Stimulated activated CD4-positive, alpha-beta T cell treated with anti-CD3 and anti-CD28 coated beads, TNF-alpha, amount 100 ng/mL, for 4 hours (primary cell): ENCODE data around the gene FAHD1.
"Not testable (repeated sequence)": the region's sequence is repeated elsewhere in the genome, so short reads cannot be mapped to it uniquely, and the experiment has no call there.

ENCODE experiments used
- DNase-seq, 3 experiments: peaks; one replicate each; pipeline ENCODE4 v3.0.0-alpha.2; 2020; ENCODE audit warnings: low read depth in 3 of 3

FAHD1 gene

DNA sequence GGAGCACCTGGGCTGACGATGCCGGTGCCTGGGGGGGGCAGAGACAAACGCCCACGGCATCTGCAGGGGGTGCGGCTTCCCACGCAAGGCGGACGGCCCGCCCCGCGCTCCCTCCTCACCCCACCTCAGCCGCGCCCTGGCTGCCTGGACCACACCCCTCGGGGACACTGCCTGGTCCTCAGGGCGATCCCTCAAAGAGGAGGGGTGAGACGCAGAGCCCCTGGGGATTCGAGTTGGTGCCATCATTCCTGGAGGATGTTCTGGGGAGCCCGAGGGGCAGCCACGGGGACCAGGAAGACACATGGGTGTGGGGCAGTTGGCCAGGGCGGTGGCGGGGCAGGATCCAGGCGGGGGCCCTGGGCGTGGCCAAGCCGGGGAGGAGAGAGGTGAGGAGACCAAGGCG, 37.4 kb upstream of the FAHD1 start:
- DNase-seq = no peak

DNA sequence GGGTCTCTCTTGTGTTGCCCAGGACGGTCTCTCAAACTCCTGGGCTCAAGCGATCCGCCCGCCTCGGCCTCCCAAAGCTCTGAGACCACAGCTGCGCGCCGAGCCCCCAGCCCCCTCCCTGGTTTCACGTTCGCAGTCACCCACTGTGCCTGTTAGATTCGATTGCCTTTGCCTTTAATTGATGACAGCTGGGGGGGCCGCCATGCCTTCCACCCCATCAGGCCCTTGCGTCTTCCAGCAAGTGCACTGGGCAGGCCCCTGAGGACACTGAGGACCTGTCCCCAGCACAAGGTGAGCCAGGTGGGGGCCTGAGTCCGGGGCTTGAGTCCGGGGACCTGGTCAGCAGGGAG, 36.8 kb upstream of the FAHD1 start:
- DNase-seq = no peak

DNA sequence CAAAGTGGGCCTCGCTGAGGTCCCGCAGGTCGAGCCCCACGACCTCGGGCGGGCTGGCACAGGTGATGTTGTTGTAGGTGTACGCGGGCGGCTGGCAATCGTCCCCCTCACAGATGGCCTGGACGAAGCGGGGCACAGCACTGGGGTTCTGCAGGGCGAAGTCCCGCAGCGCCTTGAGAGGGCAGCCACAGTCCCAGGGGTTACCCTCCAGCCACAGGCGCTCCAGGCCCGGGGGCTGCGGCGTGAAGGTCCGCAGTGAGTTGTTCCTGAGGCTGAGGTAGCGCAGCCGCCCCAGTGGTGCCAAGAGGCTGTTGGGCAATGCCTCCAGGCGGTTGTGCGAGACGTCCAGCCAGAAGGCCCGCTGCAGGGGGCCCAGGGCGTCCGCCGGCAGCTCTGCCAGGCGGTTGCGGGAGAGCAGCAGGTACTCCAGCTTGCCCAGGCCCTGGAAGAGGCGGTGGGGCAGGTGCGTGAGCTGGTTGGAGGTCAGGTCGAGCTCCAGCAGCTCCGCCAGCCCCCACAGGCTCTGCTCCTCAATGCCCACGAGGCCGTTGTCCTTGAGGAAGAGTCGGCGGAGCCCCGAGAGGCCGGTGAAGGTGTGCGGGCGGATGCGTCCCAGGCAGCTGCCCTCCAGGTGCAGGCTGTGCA, 36.3 kb upstream of the FAHD1 start:
- no peak for DNase-seq

DNA sequence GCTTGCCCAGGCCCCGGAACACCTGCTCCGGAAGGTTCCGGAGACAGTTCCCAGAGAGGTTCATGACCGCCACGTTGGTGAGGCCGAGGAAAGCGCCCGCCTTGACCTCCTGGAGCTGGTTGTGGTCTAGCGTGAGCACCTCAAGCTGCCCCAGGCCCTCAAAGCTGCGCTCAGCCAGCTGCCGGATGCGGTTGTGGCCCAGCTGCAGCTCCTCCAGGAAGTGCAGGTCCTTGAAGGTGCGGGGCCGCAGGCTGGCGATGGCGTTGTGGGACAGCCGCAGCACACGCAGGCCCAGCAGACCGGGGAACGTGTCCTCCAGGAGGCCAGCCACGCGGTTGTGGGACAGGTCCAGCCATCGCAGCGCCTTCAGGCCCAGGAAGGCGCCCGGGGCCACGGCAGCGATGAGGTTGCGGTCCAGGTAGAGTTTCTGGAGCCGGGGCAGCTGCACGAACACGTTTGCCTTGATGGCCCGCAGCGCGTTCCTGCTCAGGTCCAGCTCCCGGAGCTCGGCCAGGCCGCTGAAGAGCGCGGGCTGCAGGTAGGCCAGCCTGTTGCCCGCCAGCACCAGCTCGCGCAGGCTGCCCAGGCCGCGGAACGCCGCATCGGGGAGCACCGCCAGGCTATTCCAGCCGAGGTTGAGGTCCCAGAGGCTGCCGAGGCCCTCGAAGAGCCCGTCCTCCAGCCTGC, 35.6 kb upstream of the FAHD1 start:
- no peak for DNase-seq

DNA sequence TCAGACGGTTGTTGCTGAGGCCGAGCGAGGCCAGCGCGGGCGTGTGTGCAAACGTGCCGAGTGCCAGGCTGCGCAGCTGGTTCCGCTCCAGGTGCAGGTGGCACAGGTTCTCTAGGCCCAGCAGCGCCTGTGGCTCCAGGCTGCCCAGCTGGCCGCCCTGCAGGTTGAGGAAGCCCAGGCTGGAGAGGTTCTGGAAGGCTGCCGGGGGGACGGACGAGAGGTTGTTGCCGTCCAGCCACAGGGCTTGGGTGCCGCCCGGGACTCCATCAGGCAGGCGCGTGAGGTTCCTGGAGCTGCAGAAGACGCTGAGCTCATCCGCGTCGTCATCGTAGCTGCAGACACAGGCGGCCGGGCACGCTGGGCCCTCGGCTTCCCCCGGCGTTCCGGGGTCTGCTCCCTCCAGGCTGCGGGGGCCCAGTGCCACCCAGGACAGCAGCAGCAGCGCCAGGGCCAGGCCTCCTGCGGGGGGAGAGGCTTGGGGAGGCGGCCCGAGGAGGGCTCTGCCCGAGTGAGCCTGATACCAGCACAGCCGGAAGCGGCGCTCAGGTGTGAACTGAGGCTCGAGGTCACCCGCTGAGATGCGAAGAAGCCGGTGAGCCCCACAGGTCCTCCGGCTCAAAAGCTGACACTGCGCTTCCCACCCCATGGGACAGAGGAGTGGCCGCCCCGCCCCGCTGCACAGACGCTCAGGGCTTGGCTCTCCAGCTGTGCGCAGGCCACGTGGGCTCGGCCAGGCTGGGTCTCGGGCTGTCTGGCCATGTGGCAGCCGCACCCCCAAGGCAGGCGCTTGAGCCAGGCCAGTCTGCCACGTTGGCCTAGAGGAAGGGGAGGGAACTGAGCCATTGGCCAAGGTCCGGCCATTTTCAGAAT, 34.8 kb upstream of the FAHD1 start:
- DNase-seq = no peak

DNA sequence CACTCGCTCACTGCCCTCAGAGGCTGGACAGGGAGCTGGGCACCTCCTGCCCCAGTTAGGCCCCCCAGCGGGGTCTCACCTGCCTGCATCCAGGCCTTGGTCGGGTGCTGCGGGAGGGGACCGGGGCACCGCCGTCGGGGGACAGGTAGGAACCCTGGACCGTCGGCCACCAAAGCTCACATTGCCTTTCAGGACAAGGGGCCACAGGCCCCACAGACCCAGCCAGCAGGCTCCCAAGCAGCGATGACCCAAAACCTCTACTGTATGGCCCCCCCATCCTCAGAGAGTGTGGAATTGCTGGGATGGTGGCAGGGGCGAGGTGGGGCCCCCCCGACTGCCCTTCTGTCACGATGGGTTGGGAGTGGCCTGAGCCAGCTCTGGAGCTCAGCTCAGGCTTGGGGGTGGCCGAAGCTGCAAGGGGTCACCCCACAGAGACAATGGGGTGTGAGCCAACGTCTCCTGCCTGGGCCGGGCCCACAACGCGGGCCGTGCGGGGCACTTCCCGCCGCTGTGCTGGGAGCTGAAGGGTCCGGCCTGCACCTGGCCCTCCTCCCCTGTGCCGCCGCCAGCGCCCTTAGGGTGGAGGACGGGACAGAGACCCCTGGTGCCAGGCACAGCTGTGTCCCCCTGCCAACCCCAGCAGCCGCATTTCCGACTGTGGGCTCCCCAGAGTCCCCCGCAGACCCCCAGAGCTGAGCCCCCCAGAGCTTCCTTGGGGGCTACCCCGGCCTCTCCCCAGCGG, 34.0 kb upstream of the FAHD1 start:
- no peak for DNase-seq

DNA sequence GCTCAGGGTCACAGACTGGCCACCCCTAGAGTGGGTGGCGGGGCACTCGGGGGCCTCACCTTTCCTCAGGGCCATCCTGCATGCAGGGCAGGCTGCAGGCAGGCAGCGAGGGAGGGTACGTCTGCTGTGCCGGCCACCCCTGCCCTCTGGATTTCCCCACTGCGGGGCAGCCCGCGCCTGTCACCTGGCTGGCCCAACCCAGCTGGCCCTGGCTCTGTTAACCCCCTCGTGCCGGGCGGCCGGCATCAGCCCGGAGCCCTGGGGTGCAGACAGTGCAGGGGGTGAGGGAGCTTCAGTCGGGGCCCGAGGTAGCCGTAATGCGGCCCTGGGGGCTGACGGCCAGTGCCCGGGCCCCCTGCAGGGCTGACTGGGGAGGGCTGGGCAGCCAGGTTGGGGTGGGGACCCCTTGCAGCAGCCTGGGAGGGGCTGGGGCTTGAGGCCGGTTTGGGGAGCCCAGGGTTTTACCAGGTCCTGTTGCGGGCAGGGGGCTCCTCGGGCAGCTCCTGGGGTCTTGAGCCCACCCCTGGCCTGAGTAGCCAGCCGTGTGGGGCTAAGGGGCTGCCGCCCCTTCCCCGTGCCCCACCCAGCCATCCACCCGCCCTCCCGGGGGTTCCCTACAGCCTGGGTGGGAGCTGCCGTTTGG, 33.3 kb upstream of the FAHD1 start, which contains the start of gene IGFALS:
IGFALS (minus strand) TSS at position 128 of the 643 bp plus-strand sequence; CDS start at position 75, 53 bp downstream.
- no peak for DNase-seq

DNA sequence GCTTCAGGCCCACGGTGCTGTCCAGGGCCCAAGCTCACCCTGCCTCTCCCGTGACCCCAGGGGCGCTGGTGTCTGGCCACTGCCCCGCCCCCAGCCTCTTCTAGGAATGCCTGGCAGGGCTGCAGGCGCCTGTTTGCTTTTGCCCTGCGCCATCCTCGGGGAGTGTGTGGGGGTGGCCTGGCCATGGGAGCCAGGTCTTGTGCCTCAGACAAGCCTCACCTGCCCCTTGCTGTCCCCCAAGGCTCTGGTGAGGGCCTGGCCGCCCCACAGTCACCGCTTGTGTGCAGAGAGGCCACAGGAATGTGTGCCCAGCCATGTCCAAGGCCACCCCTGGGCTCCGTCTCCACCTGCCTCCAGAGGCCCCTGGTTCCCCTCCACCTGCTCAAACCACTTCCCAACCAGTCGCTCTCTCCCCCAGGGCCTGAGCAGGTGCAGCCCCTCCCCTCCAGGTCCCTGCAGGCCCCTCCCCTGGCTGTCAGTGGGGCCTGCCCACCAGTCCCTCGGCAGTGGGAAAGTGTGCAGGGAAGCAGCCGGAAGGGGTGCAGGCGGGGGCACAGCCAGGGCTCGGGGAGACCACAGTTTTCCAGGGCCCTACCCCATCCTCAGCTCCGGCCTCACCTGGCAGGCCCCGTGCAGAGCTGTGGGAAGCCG, 32.7 kb upstream of the FAHD1 start:
- DNase-seq = no peak

DNA sequence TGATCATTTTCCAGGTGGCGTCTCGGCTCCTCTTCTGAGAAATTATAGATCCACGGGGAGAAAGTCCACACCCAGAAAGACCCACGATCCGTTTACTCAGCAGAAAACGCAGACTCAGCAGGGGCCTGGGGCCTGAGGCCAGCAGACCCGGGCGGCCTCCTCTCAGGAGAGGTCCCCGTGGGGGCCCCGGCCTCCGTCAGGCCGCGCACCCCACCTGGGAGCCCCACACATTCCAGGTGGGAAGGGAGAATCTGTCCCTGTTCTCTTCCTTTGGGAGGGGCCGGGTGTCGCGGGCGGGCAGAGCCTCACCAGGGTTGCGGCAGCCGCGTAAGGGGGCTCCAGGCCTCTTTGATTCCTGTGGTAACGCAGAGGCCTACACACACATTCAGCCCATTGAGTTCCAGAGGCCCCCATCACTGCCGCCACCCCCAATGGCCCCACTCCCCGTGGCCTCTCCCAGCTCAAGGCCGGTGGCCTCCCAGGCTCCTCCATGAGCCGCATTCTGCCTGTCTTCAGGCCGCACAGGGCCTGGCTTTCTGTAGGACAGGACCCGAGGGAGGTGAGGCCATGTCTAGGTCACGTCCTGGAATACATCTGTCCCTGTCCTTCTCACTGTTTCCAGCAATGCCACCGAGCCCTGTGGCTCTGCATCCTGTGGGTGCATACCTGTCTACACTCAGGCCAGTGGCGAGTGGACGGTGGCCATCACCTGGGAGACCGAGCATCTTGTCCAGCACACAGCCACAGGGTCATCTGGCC, 31.9 kb upstream of the FAHD1 start:
- no peak for DNase-seq

DNA sequence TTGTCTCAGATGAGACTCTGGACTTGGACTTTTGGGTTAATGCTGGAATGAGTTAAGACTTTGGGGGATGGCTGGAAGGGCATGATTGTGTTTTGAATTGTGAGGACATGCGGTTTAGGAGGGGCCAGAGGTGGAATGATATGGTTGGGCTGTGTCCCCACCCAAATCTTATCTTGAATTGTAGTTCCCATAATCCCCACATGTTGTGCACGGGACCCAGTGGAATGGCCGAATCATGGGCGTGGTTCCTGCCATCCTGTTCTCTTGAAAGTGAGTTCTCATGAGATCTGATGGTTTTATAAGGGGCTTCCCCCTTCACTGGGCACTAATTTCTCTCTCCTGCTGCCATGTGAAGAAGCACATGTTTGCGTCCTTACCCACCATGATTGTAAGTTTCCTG, 27.7 kb upstream of the FAHD1 start:
- not testable (repeated sequence) for DNase-seq

DNA sequence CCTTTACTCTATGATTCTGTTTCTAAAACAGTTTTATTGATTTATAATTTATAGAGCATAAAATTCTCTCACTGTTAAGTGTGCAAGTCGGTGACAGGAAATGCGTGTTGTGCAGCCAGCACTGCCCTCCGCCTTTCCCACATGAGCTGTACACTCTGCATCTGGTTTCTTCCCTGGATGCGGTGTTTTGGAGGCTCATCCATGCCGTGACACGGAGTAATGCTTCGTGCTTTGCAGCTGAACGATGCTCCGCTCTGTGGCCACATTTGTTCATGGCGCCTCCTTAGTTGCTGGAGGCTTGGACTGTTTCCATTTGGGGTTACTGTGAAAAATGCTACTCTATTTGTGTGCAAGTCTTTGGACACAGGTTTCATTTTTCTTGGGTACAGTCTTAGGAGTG, 26.3 kb upstream of the FAHD1 start:
- DNase-seq = no peak

DNA sequence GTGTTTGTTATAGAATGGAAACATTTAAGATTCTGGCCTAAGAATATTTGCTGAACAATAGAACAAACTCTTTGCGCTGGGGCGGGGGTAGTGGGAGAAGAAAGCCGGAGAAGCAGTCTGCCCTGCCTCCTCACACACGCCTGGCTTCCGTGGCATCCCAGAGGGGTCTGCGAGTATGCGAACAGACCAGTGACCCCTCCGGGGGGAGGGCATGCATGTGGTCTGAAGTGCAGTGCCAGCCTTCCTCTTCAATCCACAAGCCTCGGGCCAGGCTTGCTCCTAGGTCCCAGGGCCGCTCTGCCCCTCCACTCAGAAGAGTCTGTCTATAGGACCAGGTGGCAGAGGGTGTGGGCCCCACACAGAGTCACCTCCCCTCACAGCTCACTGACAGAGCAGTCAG, 19.4 kb upstream of the FAHD1 start:
- no peak for DNase-seq

DNA sequence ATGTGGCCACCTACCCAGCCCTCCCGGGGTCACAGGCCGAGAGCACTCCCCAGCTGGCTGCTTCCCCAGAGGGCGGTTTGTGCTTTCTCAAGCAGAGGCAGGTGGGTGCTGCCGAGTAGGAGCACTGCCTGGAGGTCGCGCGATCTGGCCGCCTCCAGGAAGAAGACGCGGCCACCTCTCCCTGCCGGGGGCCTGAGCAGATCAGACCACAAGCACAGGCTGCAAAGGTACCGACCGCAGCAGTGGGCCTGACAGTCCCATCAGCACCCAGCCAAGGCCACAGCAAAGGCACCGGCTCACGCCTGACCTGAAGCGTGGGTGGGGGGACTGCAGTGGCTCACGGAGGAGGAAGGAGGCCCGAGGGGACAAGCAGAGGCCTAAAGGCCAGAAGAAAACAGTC, 18.3 kb upstream of the FAHD1 start:
- DNase-seq = no peak

DNA sequence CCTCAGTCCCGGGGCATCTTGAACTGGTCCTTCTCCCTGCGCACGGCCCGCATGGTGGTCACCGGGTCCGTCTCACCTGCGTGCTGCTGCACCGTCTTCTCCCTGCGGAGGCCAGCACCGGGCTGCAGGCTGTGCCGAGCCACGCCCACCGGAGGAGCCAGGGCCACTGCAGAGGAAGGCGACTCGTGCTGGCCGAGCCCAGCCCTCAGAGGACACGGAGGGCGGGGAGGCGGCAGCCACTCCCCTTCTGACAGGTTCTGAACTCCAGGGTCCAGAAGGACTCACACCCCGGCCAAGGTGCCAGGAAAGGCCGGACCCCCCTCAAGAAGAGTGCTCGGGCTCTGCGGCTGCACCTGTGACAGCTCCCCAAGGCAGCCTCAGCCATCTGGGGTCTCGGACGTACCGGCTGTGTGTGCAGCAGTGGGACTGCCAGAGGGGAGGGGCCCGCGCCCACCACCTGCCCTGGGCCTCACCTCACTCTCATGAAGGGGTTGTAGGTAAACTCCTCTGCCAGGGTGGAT, 17.7 kb upstream of the FAHD1 start:
- no peak for DNase-seq

DNA sequence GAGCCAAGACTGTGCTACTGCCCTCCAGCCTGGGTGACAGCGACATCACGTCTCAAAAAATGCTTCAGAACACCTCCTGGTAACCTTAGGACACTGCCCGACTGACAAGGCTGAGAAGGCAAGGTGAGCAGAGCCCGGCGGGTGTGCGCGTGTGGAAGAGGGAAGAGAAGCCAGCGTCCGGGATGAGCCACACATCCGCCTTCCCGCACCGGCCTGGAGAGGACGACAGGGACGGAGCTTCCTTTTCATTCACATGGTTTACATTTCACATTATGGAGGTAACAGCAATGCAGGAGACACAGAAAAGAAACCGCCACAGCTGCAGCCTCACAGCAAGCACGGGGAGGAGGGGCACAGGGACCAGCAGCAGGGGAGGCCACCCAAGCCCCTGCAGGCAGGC, 16.9 kb upstream of the FAHD1 start:
- no peak for DNase-seq

DNA sequence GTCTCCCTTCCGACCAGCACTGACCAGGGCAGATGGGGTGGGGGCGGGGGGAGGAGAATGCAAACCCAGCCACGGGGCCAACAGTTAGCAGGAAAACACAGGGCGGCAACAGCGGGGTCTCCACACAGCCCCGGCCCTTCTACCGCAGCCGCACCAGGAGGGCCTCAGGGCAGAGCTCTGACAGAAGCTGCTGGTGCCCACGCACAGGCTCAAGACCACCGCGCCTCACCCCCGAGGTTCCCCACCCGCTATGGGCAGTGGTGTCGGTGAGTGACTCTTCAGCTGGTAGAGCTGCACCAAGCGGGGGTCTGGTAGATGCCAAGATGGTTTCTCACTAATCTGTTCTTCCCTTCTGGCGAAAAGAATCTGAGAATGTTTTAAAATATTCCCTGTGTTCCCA, 16.5 kb upstream of the FAHD1 start:
- DNase-seq = no peak

DNA sequence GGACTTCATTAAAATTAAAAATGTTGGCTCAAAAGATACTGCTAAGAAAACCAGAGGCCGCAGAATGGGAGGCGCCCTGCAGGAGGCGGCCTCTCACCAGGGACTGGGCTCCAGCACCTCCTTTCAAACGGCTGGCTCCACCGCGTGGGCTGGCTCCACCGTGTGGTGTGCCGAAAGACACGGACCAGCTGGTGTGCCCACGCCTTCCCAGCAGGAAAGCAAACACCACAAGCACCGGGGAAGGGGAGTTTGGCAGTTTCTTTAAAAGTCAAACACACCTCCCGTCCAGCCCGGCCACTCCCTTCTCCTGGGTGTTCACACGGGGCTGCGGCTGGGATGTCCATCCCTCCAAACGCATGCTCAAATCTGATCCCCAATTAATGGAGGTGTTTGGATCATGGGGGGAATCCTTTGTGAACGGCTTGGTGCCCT, 14.3 kb upstream of the FAHD1 start:
- DNase-seq = peak; percentile 12 to 37 (median 36)

DNA sequence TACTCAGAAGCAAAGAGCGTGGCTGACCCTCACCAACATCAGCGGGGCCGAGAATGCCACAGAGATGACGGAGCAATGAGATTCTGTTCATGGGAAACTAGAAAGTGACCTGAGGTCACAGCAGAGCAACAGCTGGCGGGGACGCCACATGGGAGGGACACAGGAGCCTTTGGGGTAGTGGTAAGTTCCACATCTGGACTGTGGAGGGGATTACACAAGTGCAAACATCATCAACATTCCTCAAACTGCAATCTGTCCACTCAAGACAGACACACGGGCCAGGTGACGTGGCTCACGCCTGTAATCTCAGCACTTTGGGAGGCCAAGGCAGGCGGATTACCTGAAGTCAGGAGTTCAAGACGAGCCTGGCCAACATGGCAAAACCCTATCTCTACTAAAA, 11.5 kb upstream of the FAHD1 start:
- no peak for DNase-seq

DNA sequence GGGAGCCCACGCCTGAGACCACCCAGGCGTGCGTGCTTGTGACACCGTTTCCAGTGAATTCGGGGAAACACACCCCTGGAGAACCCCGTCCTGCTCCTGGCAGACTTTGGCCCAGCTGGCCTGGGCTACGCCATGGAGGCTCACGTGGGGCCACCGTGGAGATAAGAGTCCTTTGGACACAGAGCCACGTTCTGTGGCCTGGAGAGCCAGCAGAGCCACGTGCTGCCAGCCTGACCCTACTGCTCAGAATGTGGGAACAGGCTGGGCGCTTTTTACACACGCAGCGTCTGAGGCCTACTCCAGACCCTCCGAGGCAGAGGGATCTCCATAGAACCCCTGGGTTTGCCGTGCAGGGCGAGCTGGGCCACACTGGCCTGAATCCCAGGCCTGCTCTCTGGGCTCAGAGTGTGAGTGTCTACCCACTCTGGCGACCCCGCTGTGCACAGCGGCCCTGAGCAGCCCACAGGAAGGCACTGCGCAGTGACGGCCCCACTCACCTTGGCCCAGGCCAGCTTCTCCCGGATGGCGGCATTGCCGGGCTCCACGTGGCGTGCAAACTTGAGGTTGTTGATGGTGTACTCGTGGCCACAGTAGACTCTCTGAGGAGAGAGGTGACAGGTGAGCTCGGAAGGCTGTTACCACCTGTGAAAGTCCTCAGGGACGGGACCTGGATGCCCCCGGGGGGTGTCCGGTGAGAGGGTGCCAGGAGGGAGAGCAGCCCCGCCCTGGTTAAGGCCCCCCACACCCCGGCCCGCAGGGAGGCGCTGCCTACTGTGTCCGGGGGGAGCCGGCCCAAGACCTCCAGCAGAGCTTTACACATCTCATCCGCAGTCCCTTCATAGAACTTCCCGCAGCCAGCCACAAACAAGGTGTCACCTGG, 10.4 kb upstream of the FAHD1 start:
- no peak for DNase-seq
